Testis (tissue), 3 donors: Measurements from ENCODE around the gene ARRDC2. TPM values are rescaled to one million over a fixed set of nuclear protein-coding genes. Genes with fewer than 3 reads are reported as not detected.
"Not testable (repeated sequence)": the region's sequence is repeated elsewhere in the genome, so short reads cannot be mapped to it uniquely, and the experiment has no call there.

Experiments used
- DNase-seq: peaks from one replicate; pipeline ENCODE4 v3.0.0-alpha.2; 2019
- H3K27ac ChIP-seq, 2 donors: fragments of 200-600 bp; sonication (generic); one replicate each; pipeline ENCODE4 v1.5.1; 2019
- H3K27me3 ChIP-seq: fragments of 200-600 bp; sonication (generic); one replicate; pipeline ENCODE4 v1.5.1; 2019
- H3K36me3 ChIP-seq: fragments of 200-600 bp; sonication (generic); one replicate; pipeline ENCODE4 v1.5.1; 2017; ENCODE audit warnings: low read depth; ENCODE audit errors: missing control alignments
- H3K4me1 ChIP-seq: fragments of 200-600 bp; sonication (generic); one replicate; pipeline ENCODE4 v1.5.1; 2019
- H3K4me3 ChIP-seq, 2 donors: fragments of 200-600 bp; sonication (generic); one replicate each; pipeline ENCODE4 v1.5.1; 2017 to 2019
- H3K9me3 ChIP-seq: fragments of 200-600 bp; sonication (generic); one replicate; pipeline ENCODE4 v1.5.1; 2017
- CTCF ChIP-seq, 3 experiments: fragments of 450-650 bp in 2 of 3; fragments of 200-600 bp in 1 of 3; sonication (generic) in 1 of 3; IDR thresholded peaks; one replicate each; pipeline ENCODE4 v1.5.1; 2016 to 2019; ENCODE audit warnings: antibody characterized with exemption in 3 of 3, mild to moderate bottlenecking in 2 of 3, moderate library complexity in 1 of 3
- POLR2A ChIP-seq: fragments of 450-650 bp; IDR thresholded peaks from one replicate; pipeline ENCODE4 v1.6.1; 2017; ENCODE audit warnings: antibody characterized with exemption, mild to moderate bottlenecking, moderate library complexity
- WGBS, 2 donors: methylation state at CpG; one replicate each; pipeline ENCODE4 v1.1.5; 2018; 5-methylcytosine and 5-hydroxymethylcytosine counted together
- intact Hi-C: fragments of 100-400 bp; cut with DNase I; formaldehyde crosslinking; loops from one replicate; pipeline ENCODE4 v1.15.1; 2023; ENCODE audit warnings: low total_unique reads
- polyA plus RNA-seq: library from polyadenylated mRNA; stranded (reverse); fragments of 350-450 nt; fragmentation: Illumina TruSeq; extraction: RNeasy Lipid Tissue Mini Kit (QIAGEN cat#74804); gene quantifications from one replicate; pipeline ENCODE4 v1.2.3, GENCODE V29; 2014; ENCODE audit warnings: low read depth, low replicate concordance; ENCODE audit not compliant: insufficient read depth
- total RNA-seq, 2 donors: library from RNA; depleted of rRNA; stranded (reverse); fragments of >200 nt; gene quantifications; one replicate each; pipeline ENCODE4 v1.2.3, GENCODE V29; 2016

Gene ARRDC2
- total and polyA plus RNA-seq, 3 donors from 2014 or later: 10.3 to 15.3 (median 13.0) TPM

DNA sequence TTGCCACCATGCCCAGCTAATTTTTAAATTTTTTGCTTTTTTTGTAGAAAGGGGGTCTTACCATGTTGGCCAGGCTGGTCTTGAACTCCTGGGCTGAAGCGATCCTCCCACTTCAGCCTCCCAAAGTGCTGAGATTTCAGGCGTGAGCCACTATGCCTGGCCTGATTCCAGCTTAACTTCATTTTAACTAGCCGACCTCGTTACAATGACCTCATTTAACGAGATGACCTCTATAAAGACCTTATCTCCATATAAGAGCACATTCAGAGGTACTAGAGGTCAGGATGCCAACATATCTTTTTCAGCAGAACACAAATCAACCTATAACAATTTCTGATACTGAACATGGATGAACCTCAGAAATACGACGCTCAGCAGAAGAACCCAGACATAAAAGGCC is 30.5 kb upstream of the ARRDC2 start:
- Histone ChIP-seq H3K27ac (no peak overlapping the region), H3K36me3 (no peaks in the 10 kb centered on the region), H3K4me1 (no peaks in the 10 kb centered on the region), H3K4me3 (no peak overlapping the region), H3K27me3 (no peaks in the 10 kb centered on the region), H3K9me3 (no peaks in the 10 kb centered on the region)
- TF ChIP-seq CTCF (IDR thresholded peaks at IDR 0.05) (no peak), POLR2A (no peak)
- DNase-seq: no peak
- intact Hi-C loops: no loop called here
- 67 to 71% methylated on average over 7 of the region's 7 CpGs for WGBS, 2 donors

GRCh38 chr19:17981611-17982010 is 26.4 kb upstream of the ARRDC2 start:
- WGBS, 2 donors: 65 to 90% methylated on average over 26 to 38 of the region's 38 CpGs
- Histone ChIP-seq H3K4me3 (no peak overlapping the region), H3K27me3 (no peaks in the 10 kb centered on the region), H3K4me1 (no peaks in the 10 kb centered on the region), H3K27ac (no peak overlapping the region), H3K36me3 (no peaks in the 10 kb centered on the region), H3K9me3 (no peaks in the 10 kb centered on the region)
- intact Hi-C loops: no loop called here
- TF ChIP-seq CTCF (IDR thresholded peaks at IDR 0.05): no peak
- no peak for TF ChIP-seq POLR2A
- DNase-seq: no peak

DNA sequence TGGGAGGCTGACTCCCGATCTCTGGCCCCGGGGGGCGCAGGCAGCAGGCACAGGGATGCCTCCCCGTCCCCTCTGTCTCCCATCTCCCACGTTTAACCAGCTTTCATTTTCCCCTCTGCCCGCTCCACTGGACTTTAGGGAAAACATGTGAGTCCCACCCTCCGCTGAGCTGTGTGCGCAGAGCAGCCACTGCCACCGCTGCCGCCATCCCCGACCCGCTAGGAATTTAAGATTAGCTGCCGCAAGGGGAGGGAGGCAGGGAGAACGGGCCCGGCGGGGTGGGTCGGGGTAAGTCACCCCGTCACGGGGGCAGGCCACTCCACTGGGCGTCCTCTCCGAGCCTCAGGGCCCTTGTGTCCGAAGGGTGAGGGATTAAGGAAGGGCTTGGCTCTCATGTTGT is 25.5 kb upstream of the ARRDC2 start:
- WGBS, 2 donors: 72 to 87% methylated on average over 15 to 22 of the region's 22 CpGs
- no peak overlapping the region for H3K27ac ChIP-seq
- TF ChIP-seq POLR2A (no peak), CTCF (IDR thresholded peaks at IDR 0.05) (no peak)
- no peaks in the 10 kb centered on the region for H3K9me3 ChIP-seq
- DNase-seq: no peak
- intact Hi-C loops: no loop called here
- no peaks in the 10 kb centered on the region for H3K36me3 ChIP-seq
- no peak overlapping the region for H3K4me3 ChIP-seq
- no peaks in the 10 kb centered on the region for H3K4me1 ChIP-seq
- no peaks in the 10 kb centered on the region for H3K27me3 ChIP-seq

DNA sequence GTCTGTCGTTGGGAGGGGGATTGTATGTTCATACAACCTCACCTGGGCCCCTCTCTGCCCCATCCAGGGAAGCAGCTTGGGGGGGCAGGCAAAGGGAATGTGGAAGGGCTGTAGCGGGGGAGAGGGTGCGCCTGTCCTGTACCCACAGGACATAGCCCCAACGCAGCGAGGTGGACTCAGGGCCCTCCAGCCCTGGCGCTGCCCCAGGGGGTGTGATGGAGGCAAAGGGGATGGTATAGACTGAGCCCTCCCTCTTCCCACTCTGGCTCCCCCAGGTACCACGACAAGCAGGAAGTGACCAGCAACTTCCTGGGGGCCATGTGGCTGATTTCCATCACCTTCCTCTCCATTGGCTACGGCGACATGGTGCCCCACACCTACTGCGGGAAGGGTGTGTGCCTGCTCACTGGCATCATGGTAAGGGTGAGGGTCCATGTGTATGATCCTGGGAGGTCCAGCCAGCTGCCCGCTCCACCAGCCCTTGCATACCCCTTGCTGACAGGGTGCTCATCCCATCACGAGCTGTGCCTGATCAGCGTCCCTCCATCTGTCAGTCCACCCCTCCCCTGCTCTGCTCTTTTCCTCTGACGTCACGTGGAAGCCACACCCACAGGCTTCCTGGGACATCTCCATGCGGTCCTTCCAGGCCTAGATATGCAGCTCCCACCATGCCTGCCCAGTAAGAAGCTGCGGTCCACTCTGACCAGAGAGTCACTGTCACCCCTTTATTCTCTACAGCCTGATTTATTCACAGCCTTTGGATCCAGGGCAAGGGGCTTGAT is 22.7 kb upstream of the ARRDC2 start:
- 82 to 87% methylated on average over 16 to 17 of the region's 17 CpGs for WGBS, 2 donors
- H3K4me3 ChIP-seq: no peak overlapping the region
- no peaks in the 10 kb centered on the region for H3K9me3 ChIP-seq
- no peak for DNase-seq
- no peak overlapping the region for H3K27ac ChIP-seq
- TF ChIP-seq CTCF (IDR thresholded peaks at IDR 0.05) (no peak), POLR2A (no peak)
- intact Hi-C loops: no loop called here
- H3K27me3 ChIP-seq: no peaks in the 10 kb centered on the region
- H3K4me1 ChIP-seq: no peaks in the 10 kb centered on the region
- no peaks in the 10 kb centered on the region for H3K36me3 ChIP-seq

- H3K4me1 ChIP-seq, H3K27me3 ChIP-seq, DNase-seq, H3K27ac ChIP-seq, H3K36me3 ChIP-seq, H3K4me3 ChIP-seq, intact Hi-C loops, H3K9me3 ChIP-seq: not testable (repeated sequence)
- WGBS, 2 donors: 88 to 94% methylated on average over 8 of the region's 8 CpGs
Measured at GRCh38 chr19:17986569-17986968, 21.4 kb upstream of the ARRDC2 start.
